OCI-LY3 (cell line): ENCODE measurements around the gene CELSR2.

Experiments
- H2AFZ ChIP-seq: fragments of 200-600, 300-600 bp; shearing (Covaris generic); 2 replicates; pipeline ENCODE4 v1.6.0; 2014; ENCODE audit warnings: antibody characterized with exemption, low read depth, low read length
- H3K27ac ChIP-seq: fragments of 200-600, 300-600 bp; sonication (generic); 2 replicates; pipeline ENCODE4 v1.5.1; 2014; ENCODE audit warnings: mild to moderate bottlenecking, low read length, moderate library complexity, mixed read lengths
- H3K27me3 ChIP-seq: fragments of 200-600, 300-600 bp; sonication (generic); 2 replicates; pipeline ENCODE4 v1.6.1; 2014; ENCODE audit warnings: low read depth, low read length, mixed read lengths
- H3K36me3 ChIP-seq: fragments of 200-600, 300-600 bp; sonication (generic); replicated peaks from 2 replicates; pipeline ENCODE3; 2014; ENCODE audit warnings: low read depth, low read length, mixed read lengths
- H3K4me1 ChIP-seq: fragments of 300-600, 200-600 bp; sonication (generic); 2 replicates; pipeline ENCODE4 v1.6.1; 2014; ENCODE audit warnings: low read length, mixed read lengths
- H3K4me2 ChIP-seq: fragments of 200-600, 300-600 bp; sonication (generic); 2 replicates; pipeline ENCODE4 v1.6.1; 2014; ENCODE audit warnings: low read length, mixed read lengths
- H3K4me3 ChIP-seq: fragments of 300-600, 200-600 bp; sonication (generic); 2 replicates; pipeline ENCODE4 v1.5.1; 2014; ENCODE audit warnings: antibody characterized with exemption, mild to moderate bottlenecking, low read length, moderate library complexity
- H3K79me2 ChIP-seq: fragments of 300-600, 200-600 bp; shearing (Covaris generic); 2 replicates; pipeline ENCODE4 v1.6.1; 2014; ENCODE audit warnings: mild to moderate bottlenecking, low read length, mixed read lengths
- H3K9ac ChIP-seq: fragments of 300-600, 200-600 bp; shearing (Covaris generic); 2 replicates; pipeline ENCODE4 v1.6.0; 2014; ENCODE audit warnings: mild to moderate bottlenecking, low read length, moderate library complexity
- H3K9me3 ChIP-seq: fragments of 200-600, 300-600 bp; shearing (Covaris generic); 2 replicates; pipeline ENCODE4 v1.6.1; 2014; ENCODE audit warnings: low read length, mixed read lengths; ENCODE audit not compliant: insufficient read depth
- H4K20me1 ChIP-seq: fragments of 200-600, 300-600 bp; sonication (generic); 2 replicates; pipeline ENCODE4 v1.6.1; 2016; ENCODE audit warnings: low read length, mixed read lengths; ENCODE audit not compliant: insufficient read depth
- EZH2phosphoT487 ChIP-seq: fragments of 200-600 bp; shearing (Covaris generic); IDR thresholded peaks from 2 replicates; pipeline ENCODE4 v1.6.1; 2018; ENCODE audit warnings: antibody characterized with exemption, mixed run types, low read depth
- TF ChIP-seq, protein P1 (sequence below): fragments of 200-600, 300-600 bp; sonication (generic); IDR thresholded peaks from 2 replicates; pipeline ENCODE4 v1.5.1; 2014; ENCODE audit warnings: antibody characterized with exemption, low read length, low read depth

The CELSR2 gene

DNA sequence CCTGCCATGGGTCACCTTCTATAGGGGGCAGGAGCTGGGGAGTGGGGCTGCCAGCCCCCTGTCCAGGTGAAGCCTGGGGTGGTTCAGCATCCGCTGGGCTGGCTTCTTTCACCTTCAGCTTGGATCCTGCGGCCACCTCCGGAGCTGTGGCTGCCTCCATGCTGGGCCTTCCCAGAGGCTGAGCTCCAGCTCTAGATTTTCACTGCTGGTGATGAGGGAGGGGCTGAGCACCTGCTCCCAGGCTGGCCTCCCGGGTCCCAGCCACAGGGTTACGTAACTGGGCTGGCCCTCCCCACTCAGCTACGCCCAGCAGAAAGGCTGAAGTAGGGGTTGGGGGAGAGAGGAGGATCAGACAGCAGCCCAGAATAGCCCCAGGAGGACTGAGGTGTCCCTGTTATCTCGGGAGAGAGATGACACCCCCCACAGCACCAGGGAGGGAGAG lies 57.5 kb downstream of the CELSR2 start, which contains the start of gene MYBPHL:
MYBPHL (minus strand) TSS at position 180 of the 442 bp plus-strand sequence; CDS start at position 160, 20 bp downstream.
- H3K27ac ChIP-seq = no peak within 1 kb of the TSS
- no peaks in the 10 kb centered on the region for H3K9me3 ChIP-seq
- H4K20me1 ChIP-seq = no peaks in the 10 kb centered on the region
- no peaks in the 10 kb centered on the region for H3K36me3 ChIP-seq
- no peaks in the 10 kb centered on the region for H3K79me2 ChIP-seq
- H2AFZ ChIP-seq = no peak within 1 kb of the TSS
- TF ChIP-seq, protein P1, sequence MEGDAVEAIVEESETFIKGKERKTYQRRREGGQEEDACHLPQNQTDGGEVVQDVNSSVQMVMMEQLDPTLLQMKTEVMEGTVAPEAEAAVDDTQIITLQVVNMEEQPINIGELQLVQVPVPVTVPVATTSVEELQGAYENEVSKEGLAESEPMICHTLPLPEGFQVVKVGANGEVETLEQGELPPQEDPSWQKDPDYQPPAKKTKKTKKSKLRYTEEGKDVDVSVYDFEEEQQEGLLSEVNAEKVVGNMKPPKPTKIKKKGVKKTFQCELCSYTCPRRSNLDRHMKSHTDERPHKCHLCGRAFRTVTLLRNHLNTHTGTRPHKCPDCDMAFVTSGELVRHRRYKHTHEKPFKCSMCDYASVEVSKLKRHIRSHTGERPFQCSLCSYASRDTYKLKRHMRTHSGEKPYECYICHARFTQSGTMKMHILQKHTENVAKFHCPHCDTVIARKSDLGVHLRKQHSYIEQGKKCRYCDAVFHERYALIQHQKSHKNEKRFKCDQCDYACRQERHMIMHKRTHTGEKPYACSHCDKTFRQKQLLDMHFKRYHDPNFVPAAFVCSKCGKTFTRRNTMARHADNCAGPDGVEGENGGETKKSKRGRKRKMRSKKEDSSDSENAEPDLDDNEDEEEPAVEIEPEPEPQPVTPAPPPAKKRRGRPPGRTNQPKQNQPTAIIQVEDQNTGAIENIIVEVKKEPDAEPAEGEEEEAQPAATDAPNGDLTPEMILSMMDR = no peak
- no peak for TF ChIP-seq EZH2phosphoT487
- H3K9ac ChIP-seq = no peak within 1 kb of the TSS
- no peaks in the 10 kb centered on the region for H3K4me1 ChIP-seq
- no peak within 1 kb of the TSS for H3K4me2 ChIP-seq
- H3K4me3 ChIP-seq = no peak within 1 kb of the TSS
- H3K27me3 ChIP-seq = peaks cover 5% of the 10 kb centered on the region; the same call in 1 of the 2 replicates

DNA sequence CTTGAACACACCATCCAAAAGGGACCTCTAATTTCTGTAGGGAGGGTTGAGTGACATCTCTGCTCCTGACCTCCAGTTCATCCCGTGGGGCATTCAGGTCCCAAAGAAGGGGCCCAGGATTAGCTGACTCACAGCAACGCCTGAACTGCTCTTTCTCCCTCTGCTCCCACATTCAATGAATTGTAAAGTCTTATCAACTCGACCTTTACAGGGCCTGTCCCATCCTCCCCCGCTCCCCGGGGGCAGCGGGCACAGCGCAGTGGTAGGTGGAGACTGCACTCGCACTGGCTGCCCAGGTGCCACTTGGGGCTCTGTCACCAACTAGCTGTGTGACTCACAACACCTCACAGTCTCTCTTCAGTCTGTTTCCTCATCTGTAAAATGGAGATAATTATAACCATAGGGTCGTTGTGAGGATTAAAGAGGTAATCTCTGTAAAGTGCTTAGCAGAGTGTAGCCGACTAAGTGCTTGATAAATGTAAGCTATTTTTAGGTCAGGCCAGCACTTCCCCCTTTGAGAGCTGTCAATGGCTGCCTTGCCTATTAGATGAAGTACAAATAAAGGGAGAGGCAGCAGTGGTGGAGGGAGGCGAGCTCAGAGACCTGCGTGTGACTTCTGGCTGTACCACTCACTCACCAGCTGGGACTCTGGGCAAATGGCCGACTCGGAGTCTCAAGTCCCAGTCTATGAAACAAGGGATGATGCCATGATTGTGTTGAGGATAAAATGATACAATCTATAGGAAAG lies 58.1 kb downstream of the CELSR2 start:
- no peaks in the 10 kb centered on the region for H3K36me3 ChIP-seq
- H3K4me2 ChIP-seq = no peak overlapping the region
- H3K27ac ChIP-seq = no peak overlapping the region
- TF ChIP-seq, protein P1 = no peak
- no peak for TF ChIP-seq EZH2phosphoT487
- H3K27me3 ChIP-seq = peaks cover 5% of the 10 kb centered on the region; the same call in 1 of the 2 replicates
- no peak overlapping the region for H3K4me3 ChIP-seq
- no peak overlapping the region for H3K9ac ChIP-seq
- no peaks in the 10 kb centered on the region for H3K9me3 ChIP-seq
- H3K79me2 ChIP-seq = no peaks in the 10 kb centered on the region
- H2AFZ ChIP-seq = no peak overlapping the region
- no peaks in the 10 kb centered on the region for H3K4me1 ChIP-seq
- H4K20me1 ChIP-seq = no peaks in the 10 kb centered on the region

DNA sequence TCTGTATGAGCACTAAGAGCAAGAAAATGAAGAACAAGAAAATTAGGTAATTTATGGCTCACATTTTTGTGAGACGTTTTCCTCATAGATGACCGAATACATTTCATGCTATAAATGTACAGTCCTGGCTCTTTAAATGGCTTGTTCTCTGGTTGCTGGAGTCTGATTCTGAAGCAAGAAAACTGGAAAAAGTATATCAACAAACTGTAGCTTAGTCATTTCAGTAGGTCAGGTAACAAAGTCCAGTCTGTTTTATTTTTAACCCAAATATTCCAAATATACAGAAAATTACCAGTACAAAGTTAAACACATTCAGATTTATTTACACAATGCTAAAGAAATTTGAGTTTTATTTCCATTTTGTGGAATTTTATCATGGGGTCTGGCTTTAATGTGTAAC lies 60.0 kb downstream of the CELSR2 start:
- H3K4me2 ChIP-seq = no peak overlapping the region
- TF ChIP-seq, protein P1 = no peak
- no peak for TF ChIP-seq EZH2phosphoT487
- H3K27ac ChIP-seq = no peak overlapping the region
- H2AFZ ChIP-seq = no peak overlapping the region
- no peak overlapping the region for H3K4me3 ChIP-seq
- H3K36me3 ChIP-seq = no peaks in the 10 kb centered on the region
- peaks cover 12% of the 10 kb centered on the region for H3K27me3 ChIP-seq
- no peaks in the 10 kb centered on the region for H4K20me1 ChIP-seq
- H3K79me2 ChIP-seq = no peaks in the 10 kb centered on the region
- H3K9ac ChIP-seq = no peak overlapping the region
- H3K9me3 ChIP-seq = no peaks in the 10 kb centered on the region
- no peaks in the 10 kb centered on the region for H3K4me1 ChIP-seq

DNA sequence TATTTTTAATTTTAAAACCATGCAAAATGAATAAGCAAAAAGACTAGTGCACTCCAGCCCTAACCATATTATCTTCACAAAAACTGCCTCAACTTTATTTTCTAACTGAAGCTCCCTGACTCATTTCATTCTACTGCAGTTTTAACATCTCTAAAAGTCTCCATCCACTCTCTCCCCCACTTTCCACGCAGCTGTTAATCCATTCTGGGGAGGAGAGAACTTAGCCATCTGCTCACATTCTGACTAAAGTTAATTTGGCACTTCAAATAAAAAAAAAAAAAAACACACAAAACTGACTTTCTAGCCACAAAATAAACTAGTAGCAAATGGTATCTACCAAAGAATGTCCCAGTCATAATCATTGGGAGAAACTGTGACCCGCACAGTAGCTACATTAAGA lies 62.9 kb downstream of the CELSR2 start:
- TF ChIP-seq EZH2phosphoT487 = no peak
- TF ChIP-seq, protein P1 = no peak
- Histone ChIP-seq H3K36me3 (no peaks in the 10 kb centered on the region), H3K4me3 (no peak overlapping the region)

More for the DNA sequence above, 62.9 kb downstream of the CELSR2 start:
- no peak overlapping the region for H2AFZ ChIP-seq
- no peaks in the 10 kb centered on the region for H3K79me2 ChIP-seq
- H3K4me1 ChIP-seq = no peaks in the 10 kb centered on the region
- H3K9ac ChIP-seq = no peak overlapping the region
- H4K20me1 ChIP-seq = no peaks in the 10 kb centered on the region
- H3K27ac ChIP-seq = no peak overlapping the region
- H3K4me2 ChIP-seq = no peak overlapping the region
- H3K27me3 ChIP-seq = peaks cover 12% of the 10 kb centered on the region
- H3K9me3 ChIP-seq = no peaks in the 10 kb centered on the region
